ENCODE data around the gene ERG.

ERG gene

GRCh38 chr21:38386967-38387366, 111.3 kb downstream of the ERG start:
- no peak overlapping the region for H3K9ac ChIP-seq (ENCODE audit: low read length)
- no peaks in the 10 kb centered on the region for H3K36me3 ChIP-seq (ENCODE audit: control insufficient read depth, low read depth, low read length)
- H3K9me3 ChIP-seq (ENCODE audit: control insufficient read depth, low read depth, low read length), result no peaks in the 10 kb centered on the region
- H3K4me1 ChIP-seq (ENCODE audit: control insufficient read depth, low read depth, low read length), result peaks cover 4% of the 10 kb centered on the region
- no peaks in the 10 kb centered on the region for H3K27me3 ChIP-seq (ENCODE audit: control insufficient read depth, insufficient read depth, low read length)
- no peak overlapping the region for H3K4me3 ChIP-seq (ENCODE audit: low read length)
- no peak overlapping the region for H3K27ac ChIP-seq (ENCODE audit: low read length)

- H3K27ac ChIP-seq (ENCODE audit: low read length), result no peak overlapping the region
- H3K9ac ChIP-seq (ENCODE audit: low read length), result no peak overlapping the region
- no peak overlapping the region for H3K4me3 ChIP-seq (ENCODE audit: low read length)
- H3K27me3 ChIP-seq (ENCODE audit: control insufficient read depth, insufficient read depth, low read length), result no peaks in the 10 kb centered on the region
- no peaks in the 10 kb centered on the region for H3K9me3 ChIP-seq (ENCODE audit: control insufficient read depth, low read depth, low read length)
- H3K4me1 ChIP-seq (ENCODE audit: control insufficient read depth, low read depth, low read length), result no peaks in the 10 kb centered on the region
- no peaks in the 10 kb centered on the region for H3K36me3 ChIP-seq (ENCODE audit: control insufficient read depth, low read depth, low read length)
Observed at GRCh38 chr21:38385427-38386175, 112.7 kb downstream of the ERG start.

GRCh38 chr21:38384675-38385426, 113.4 kb downstream of the ERG start:
- Histone ChIP-seq H3K36me3 (ENCODE audit: control insufficient read depth, low read depth, low read length) (no peaks in the 10 kb centered on the region), H3K27ac (ENCODE audit: low read length) (no peak overlapping the region), H3K9ac (ENCODE audit: low read length) (no peak overlapping the region), H3K4me1 (ENCODE audit: control insufficient read depth, low read depth, low read length) (no peaks in the 10 kb centered on the region), H3K27me3 (ENCODE audit: control insufficient read depth, insufficient read depth, low read length) (no peaks in the 10 kb centered on the region), H3K4me3 (ENCODE audit: low read length) (no peak overlapping the region), H3K9me3 (ENCODE audit: control insufficient read depth, low read depth, low read length) (no peaks in the 10 kb centered on the region)

- no peaks in the 10 kb centered on the region for H3K4me1 ChIP-seq (ENCODE audit: control insufficient read depth, low read depth, low read length)
- no peak overlapping the region for H3K4me3 ChIP-seq (ENCODE audit: low read length)
- H3K9ac ChIP-seq (ENCODE audit: low read length), result no peak overlapping the region
- H3K36me3 ChIP-seq (ENCODE audit: control insufficient read depth, low read depth, low read length), result no peaks in the 10 kb centered on the region
- no peaks in the 10 kb centered on the region for H3K27me3 ChIP-seq (ENCODE audit: control insufficient read depth, insufficient read depth, low read length)
- H3K27ac ChIP-seq (ENCODE audit: low read length), result no peak overlapping the region
- no peaks in the 10 kb centered on the region for H3K9me3 ChIP-seq (ENCODE audit: control insufficient read depth, low read depth, low read length)
Observed at GRCh38 chr21:38384238-38384560, 114.1 kb downstream of the ERG start.

GRCh38 chr21:38383411-38384237, 114.7 kb downstream of the ERG start:
- H3K27me3 ChIP-seq (ENCODE audit: control insufficient read depth, insufficient read depth, low read length), result no peaks in the 10 kb centered on the region
- no peaks in the 10 kb centered on the region for H3K36me3 ChIP-seq (ENCODE audit: control insufficient read depth, low read depth, low read length)
- no peaks in the 10 kb centered on the region for H3K4me1 ChIP-seq (ENCODE audit: control insufficient read depth, low read depth, low read length)
- H3K27ac ChIP-seq (ENCODE audit: low read length), result no peak overlapping the region
- no peaks in the 10 kb centered on the region for H3K9me3 ChIP-seq (ENCODE audit: control insufficient read depth, low read depth, low read length)
- H3K4me3 ChIP-seq (ENCODE audit: low read length), result no peak overlapping the region
- H3K9ac ChIP-seq (ENCODE audit: low read length), result no peak overlapping the region

- H3K9ac ChIP-seq (ENCODE audit: low read length), result no peak overlapping the region
- no peaks in the 10 kb centered on the region for H3K9me3 ChIP-seq (ENCODE audit: control insufficient read depth, low read depth, low read length)
- H3K4me1 ChIP-seq (ENCODE audit: control insufficient read depth, low read depth, low read length), result no peaks in the 10 kb centered on the region
- no peaks in the 10 kb centered on the region for H3K27me3 ChIP-seq (ENCODE audit: control insufficient read depth, insufficient read depth, low read length)
- H3K4me3 ChIP-seq (ENCODE audit: low read length), result no peak overlapping the region
- no peaks in the 10 kb centered on the region for H3K36me3 ChIP-seq (ENCODE audit: control insufficient read depth, low read depth, low read length)
- no peak overlapping the region for H3K27ac ChIP-seq (ENCODE audit: low read length)
Observed at GRCh38 chr21:38380481-38381137, 117.7 kb downstream of the ERG start.

- Histone ChIP-seq H3K27ac (ENCODE audit: low read length) (no peak overlapping the region), H3K4me1 (ENCODE audit: control insufficient read depth, low read depth, low read length) (no peaks in the 10 kb centered on the region), H3K9ac (ENCODE audit: low read length) (no peak overlapping the region), H3K4me3 (ENCODE audit: low read length) (no peak overlapping the region), H3K9me3 (ENCODE audit: control insufficient read depth, low read depth, low read length) (no peaks in the 10 kb centered on the region), H3K27me3 (ENCODE audit: control insufficient read depth, insufficient read depth, low read length) (no peaks in the 10 kb centered on the region), H3K36me3 (ENCODE audit: control insufficient read depth, low read depth, low read length) (no peaks in the 10 kb centered on the region)
Observed at GRCh38 chr21:38379147-38379546, 119.1 kb downstream of the ERG start.

GRCh38 chr21:38377165-38378088, 120.8 kb downstream of the ERG start:
- no peaks in the 10 kb centered on the region for H3K27me3 ChIP-seq (ENCODE audit: control insufficient read depth, insufficient read depth, low read length)
- no peaks in the 10 kb centered on the region for H3K36me3 ChIP-seq (ENCODE audit: control insufficient read depth, low read depth, low read length)
- peaks cover 9% of the 10 kb centered on the region for H3K4me1 ChIP-seq (ENCODE audit: control insufficient read depth, low read depth, low read length)
- H3K4me3 ChIP-seq (ENCODE audit: low read length), result no peak overlapping the region
- H3K9me3 ChIP-seq (ENCODE audit: control insufficient read depth, low read depth, low read length), result no peaks in the 10 kb centered on the region
- H3K9ac ChIP-seq (ENCODE audit: low read length), result no peak overlapping the region
- no peak overlapping the region for H3K27ac ChIP-seq (ENCODE audit: low read length)

GRCh38 chr21:38376693-38377092, 121.6 kb downstream of the ERG start:
- Histone ChIP-seq H3K4me1 (ENCODE audit: control insufficient read depth, low read depth, low read length) (peaks cover 9% of the 10 kb centered on the region), H3K4me3 (ENCODE audit: low read length) (no peak overlapping the region), H3K36me3 (ENCODE audit: control insufficient read depth, low read depth, low read length) (no peaks in the 10 kb centered on the region), H3K9ac (ENCODE audit: low read length) (no peak overlapping the region), H3K27ac (ENCODE audit: low read length) (no peak overlapping the region), H3K27me3 (ENCODE audit: control insufficient read depth, insufficient read depth, low read length) (no peaks in the 10 kb centered on the region), H3K9me3 (ENCODE audit: control insufficient read depth, low read depth, low read length) (no peaks in the 10 kb centered on the region)

- Histone ChIP-seq H3K4me1 (ENCODE audit: control insufficient read depth, low read depth, low read length) (peaks cover 9% of the 10 kb centered on the region), H3K27ac (ENCODE audit: low read length) (no peak overlapping the region), H3K4me3 (ENCODE audit: low read length) (no peak overlapping the region), H3K27me3 (ENCODE audit: control insufficient read depth, insufficient read depth, low read length) (no peaks in the 10 kb centered on the region), H3K9me3 (ENCODE audit: control insufficient read depth, low read depth, low read length) (no peaks in the 10 kb centered on the region), H3K9ac (ENCODE audit: low read length) (no peak overlapping the region), H3K36me3 (ENCODE audit: control insufficient read depth, low read depth, low read length) (no peaks in the 10 kb centered on the region)
Observed at GRCh38 chr21:38376235-38376634, 122.0 kb downstream of the ERG start.

All from iPS-18a (cell line).